Hepatocyte (in vitro differentiated cells): Measurements from ENCODE around the gene MFRP.

ENCODE experiments used
- CTCF ChIP-seq: fragments of 200-600 bp; sonication (generic); IDR thresholded peaks from 2 replicates; pipeline ENCODE4 v1.5.1; 2016; ENCODE audit warnings: antibody characterized with exemption, mild to moderate bottlenecking; ENCODE audit not compliant: poor library complexity
- EZH2 ChIP-seq: fragments of 200-600 bp; sonication (generic); IDR thresholded peaks from 2 replicates; pipeline ENCODE4 v1.6.1; 2016; ENCODE audit warnings: antibody characterized with exemption, mild to moderate bottlenecking, borderline replicate concordance

- TF ChIP-seq CTCF (no peak), EZH2 (no peak)
These were observed 21.2 kb upstream of the MFRP start for GRCh38 chr11:119367661-119368120.
